WERI-Rb-1 (cell line): Measurements from ENCODE around the gene PUM2.

Source experiments
- DNase-seq: peaks from one replicate; pipeline ENCODE4 v3.0.0-alpha.2; 2020
- H3K27ac ChIP-seq: fragments of 250-450 bp; sonication (Bioruptor Pico); 2 replicates; pipeline ENCODE4 v1.5.1; 2020; ENCODE audit warnings: mild to moderate bottlenecking, moderate library complexity
- H3K27me3 ChIP-seq: fragments of 250-450 bp; sonication (Bioruptor Pico); 2 replicates; pipeline ENCODE4 v1.5.1; 2021; ENCODE audit warnings: mild to moderate bottlenecking, low read depth, moderate library complexity; ENCODE audit not compliant: insufficient read depth, severe bottlenecking
- H3K36me3 ChIP-seq: fragments of 250-450 bp; sonication (Bioruptor Pico); 2 replicates; pipeline ENCODE4 v1.5.1; 2020; ENCODE audit warnings: mild to moderate bottlenecking, moderate library complexity
- H3K4me3 ChIP-seq: 2 replicates; pipeline ENCODE4 v1.5.1; 2011; ENCODE audit warnings: low read depth, mild to moderate bottlenecking, control low read depth, low read length
- H3K9me3 ChIP-seq: fragments of 250-450 bp; sonication (Bioruptor Pico); 2 replicates; pipeline ENCODE4 v1.5.1; 2021; ENCODE audit warnings: mild to moderate bottlenecking, moderate library complexity; ENCODE audit not compliant: severe bottlenecking
- CTCF ChIP-seq: IDR thresholded peaks from 2 replicates; pipeline ENCODE4 v1.5.1; 2011; ENCODE audit warnings: low read depth, mild to moderate bottlenecking, control low read depth, inconsistent platforms, low read length

The PUM2 gene

DNA sequence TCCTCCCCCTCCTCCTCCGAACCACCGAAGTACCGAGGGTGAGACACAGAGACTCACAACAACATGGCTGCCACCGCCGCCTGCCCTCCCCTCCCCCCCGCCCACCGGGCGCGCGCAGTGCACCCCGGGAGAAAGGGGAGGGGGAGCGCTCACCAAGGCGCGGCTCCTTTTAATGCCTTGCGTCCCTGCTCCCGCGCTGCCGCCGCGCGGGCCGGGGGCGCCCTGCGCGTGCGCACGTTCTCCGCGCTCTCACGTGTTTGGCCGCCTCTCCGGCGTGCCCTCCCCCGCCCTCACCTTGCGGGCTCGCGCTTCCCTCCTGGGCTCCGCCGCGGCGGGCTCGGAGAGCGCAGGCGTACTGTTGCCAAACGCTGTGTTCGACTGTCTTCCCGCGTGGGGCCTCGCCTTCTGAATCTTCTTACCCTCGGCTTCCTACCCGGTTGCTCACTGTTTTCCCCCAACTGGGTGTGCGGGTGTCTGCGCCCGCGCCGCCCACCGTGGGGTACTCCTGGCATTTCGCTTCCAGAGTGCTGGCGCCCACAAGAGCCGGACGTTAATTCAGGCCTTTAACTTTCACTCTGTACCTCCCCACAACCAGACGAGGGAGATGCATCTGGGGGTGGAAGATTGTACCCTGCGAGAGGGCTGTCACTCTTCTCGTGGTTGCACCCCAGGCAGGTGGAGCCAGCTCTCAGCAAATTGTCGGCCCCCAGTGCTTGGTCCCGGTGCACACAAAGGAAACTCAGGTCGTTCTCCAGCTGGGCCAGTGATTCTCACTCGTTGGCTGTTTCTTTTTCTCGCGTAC, at the start of gene PUM2:
TSS of gene PUM2 (minus strand) at position 92 of the 802 bp plus-strand sequence. CDS start 23,484 bp downstream, outside the sequence.
- no peaks in the 10 kb centered on the region for H3K9me3 ChIP-seq
- DNase-seq, result peak; percentile 98
- H3K27me3 ChIP-seq, result no peaks in the 10 kb centered on the region
- peaks cover 38% of the 10 kb centered on the region for H3K36me3 ChIP-seq
- TF ChIP-seq CTCF, result no peak
- peak within 1 kb of the TSS; percentile 78 for H3K4me3 ChIP-seq
- peak within 1 kb of the TSS; percentile 100 for H3K27ac ChIP-seq

DNA sequence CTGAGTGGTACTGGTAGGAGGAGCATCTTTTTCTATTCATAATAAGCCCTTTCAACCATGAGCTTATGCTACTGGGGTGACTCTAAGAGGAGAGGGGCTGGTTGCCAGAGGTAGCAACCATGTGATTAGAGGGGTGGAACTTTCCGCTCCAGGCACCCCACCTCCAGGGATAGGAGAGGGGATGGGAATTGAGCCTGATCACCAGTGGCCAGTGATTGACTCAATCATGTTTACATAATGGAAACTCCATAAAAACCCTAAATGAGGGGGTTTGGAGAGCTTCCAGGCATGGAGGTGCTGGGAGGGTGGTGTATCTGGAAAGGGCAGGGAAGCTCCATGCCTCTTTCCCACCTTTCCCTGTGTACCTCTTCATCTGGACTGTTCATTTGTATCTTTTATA, 49.7 kb upstream of the PUM2 start:
- H3K4me3 ChIP-seq, result no peak overlapping the region
- H3K27me3 ChIP-seq, result no peaks in the 10 kb centered on the region
- H3K9me3 ChIP-seq, result no peaks in the 10 kb centered on the region
- no peaks in the 10 kb centered on the region for H3K36me3 ChIP-seq
- no peak overlapping the region for H3K27ac ChIP-seq
- TF ChIP-seq CTCF, result no peak
- no peak for DNase-seq

GRCh38 chr2:20398956-20399567, 48.4 kb upstream of the PUM2 start:
- Histone ChIP-seq H3K36me3 (no peaks in the 10 kb centered on the region), H3K27me3 (no peaks in the 10 kb centered on the region), H3K27ac (no peak overlapping the region), H3K4me3 (no peak overlapping the region), H3K9me3 (no peaks in the 10 kb centered on the region)
- TF ChIP-seq CTCF, result no peak
- no peak for DNase-seq

- Histone ChIP-seq H3K27ac (no peak overlapping the region), H3K4me3 (no peak overlapping the region), H3K36me3 (no peaks in the 10 kb centered on the region), H3K9me3 (no peaks in the 10 kb centered on the region), H3K27me3 (no peaks in the 10 kb centered on the region)
- no peak for DNase-seq
- TF ChIP-seq CTCF, result no peak
These were observed 47.3 kb upstream of the PUM2 start for GRCh38 chr2:20397811-20398447.

GRCh38 chr2:20396356-20397000, 45.8 kb upstream of the PUM2 start:
- no peaks in the 10 kb centered on the region for H3K36me3 ChIP-seq
- no peak overlapping the region for H3K27ac ChIP-seq
- H3K4me3 ChIP-seq, result no peak overlapping the region
- no peak for TF ChIP-seq CTCF
- H3K9me3 ChIP-seq, result no peaks in the 10 kb centered on the region
- no peaks in the 10 kb centered on the region for H3K27me3 ChIP-seq
- DNase-seq, result no peak
